HG03460 (cell line): Measurements from ENCODE around the gene KCNK5.

Experiments used
- ATAC-seq: cut with Tn5 transposase; IDR thresholded peaks from one replicate; pipeline ENCODE4 v1.9.1; 2021; ENCODE audit not compliant: unreplicated experiment

Gene KCNK5

GRCh38 chr6:39178235-39178634 lies 51.0 kb downstream of the KCNK5 start:
- no peak for ATAC-seq

GRCh38 chr6:39177130-39177529 lies 52.1 kb downstream of the KCNK5 start:
- no peak for ATAC-seq

- ATAC-seq, result no peak
These were observed 56.0 kb downstream of the KCNK5 start for GRCh38 chr6:39173270-39173669.

- no peak for ATAC-seq
These were observed 56.9 kb downstream of the KCNK5 start for GRCh38 chr6:39172377-39172757.

GRCh38 chr6:39171489-39172376 lies 57.5 kb downstream of the KCNK5 start:
- ATAC-seq, result no peak

GRCh38 chr6:39170860-39171259 lies 58.4 kb downstream of the KCNK5 start:
- ATAC-seq, result no peak

- no peak for ATAC-seq
These were observed 58.9 kb downstream of the KCNK5 start for GRCh38 chr6:39170389-39170788.

GRCh38 chr6:39169448-39170344 lies 59.6 kb downstream of the KCNK5 start:
- no peak for ATAC-seq

GRCh38 chr6:39167866-39168625 lies 61.2 kb downstream of the KCNK5 start:
- ATAC-seq, result no peak

GRCh38 chr6:39167321-39167720 lies 62.0 kb downstream of the KCNK5 start:
- no peak for ATAC-seq

GRCh38 chr6:39166912-39167290 lies 62.4 kb downstream of the KCNK5 start:
- no peak for ATAC-seq

GRCh38 chr6:39166189-39166911 lies 62.9 kb downstream of the KCNK5 start:
- ATAC-seq, result no peak

- ATAC-seq, result no peak
These were observed 71.8 kb downstream of the KCNK5 start for GRCh38 chr6:39157511-39157910.

- ATAC-seq, result no peak
These were observed 72.5 kb downstream of the KCNK5 start for GRCh38 chr6:39156801-39157200.

- ATAC-seq, result no peak
These were observed 74.6 kb downstream of the KCNK5 start for GRCh38 chr6:39154705-39155104.

- no peak for ATAC-seq
These were observed 75.4 kb downstream of the KCNK5 start for GRCh38 chr6:39153766-39154397.

- ATAC-seq, result no peak
These were observed 77.0 kb downstream of the KCNK5 start for GRCh38 chr6:39152262-39152661.

- ATAC-seq, result no peak
These were observed 78.1 kb downstream of the KCNK5 start for GRCh38 chr6:39151211-39151610.

- ATAC-seq, result no peak
These were observed 84.6 kb downstream of the KCNK5 start for GRCh38 chr6:39144481-39145173.
